Measurements from ENCODE around the gene BST1. TPM values are rescaled to one million over a fixed set of nuclear protein-coding genes. Genes with fewer than 3 reads are reported as not detected.
A peak's percentile ranks its signal among the peaks of the same experiment; 100 is the strongest.

BST1 gene
- total RNA-seq, 1 donor from 2014 or later = not detected

GRCh38 chr4:15655223-15656037 is 47.4 kb upstream of the BST1 start, which contains the start of gene FBXL5:
Gene FBXL5 (minus strand): TSS chr4:15655357. CDS start chr4:15655287, 70 bp downstream.
- H3K36me3 Mint-ChIP-seq (ENCODE audit: unreplicated experiment) = no peaks in the 10 kb centered on the region
- peaks cover 14% of the 10 kb centered on the region for H3K4me1 Mint-ChIP-seq (ENCODE audit: low read depth, unreplicated experiment)
- no peak for TF ChIP-seq CTCF (IDR thresholded peaks at IDR 0.05; ENCODE audit: partially characterized antibody, unreplicated experiment)
- peak within 1 kb of the TSS; percentile 94 for H3K4me3 Mint-ChIP-seq (ENCODE audit: unreplicated experiment)
- H3K9me3 Mint-ChIP-seq (ENCODE audit: unreplicated experiment) = peaks cover 6% of the 10 kb centered on the region
- H3K27me3 Mint-ChIP-seq (ENCODE audit: unreplicated experiment) = peaks cover 11% of the 10 kb centered on the region
- peak within 1 kb of the TSS; percentile 99 for H3K27ac Mint-ChIP-seq (ENCODE audit: unreplicated experiment)
- DNase-seq = peak; percentile 84

- TF ChIP-seq CTCF (IDR thresholded peaks at IDR 0.05; ENCODE audit: partially characterized antibody, unreplicated experiment) = no peak
- H3K9me3 Mint-ChIP-seq (ENCODE audit: unreplicated experiment) = peaks cover 6% of the 10 kb centered on the region
- no peak for DNase-seq
- H3K4me3 Mint-ChIP-seq (ENCODE audit: unreplicated experiment) = peak overlapping the region; percentile 93
- H3K36me3 Mint-ChIP-seq (ENCODE audit: unreplicated experiment) = no peaks in the 10 kb centered on the region
- H3K4me1 Mint-ChIP-seq (ENCODE audit: low read depth, unreplicated experiment) = peaks cover 14% of the 10 kb centered on the region
- H3K27ac Mint-ChIP-seq (ENCODE audit: unreplicated experiment) = peak overlapping the region; percentile 99
- H3K27me3 Mint-ChIP-seq (ENCODE audit: unreplicated experiment) = peaks cover 11% of the 10 kb centered on the region
Measured at GRCh38 chr4:15656038-15656470, 46.8 kb upstream of the BST1 start.

- no peak overlapping the region for H3K4me3 Mint-ChIP-seq (ENCODE audit: unreplicated experiment)
- peaks cover 10% of the 10 kb centered on the region for H3K4me1 Mint-ChIP-seq (ENCODE audit: low read depth, unreplicated experiment)
- DNase-seq = no peak
- peaks cover 6% of the 10 kb centered on the region for H3K9me3 Mint-ChIP-seq (ENCODE audit: unreplicated experiment)
- no peak overlapping the region for H3K27ac Mint-ChIP-seq (ENCODE audit: unreplicated experiment)
- H3K27me3 Mint-ChIP-seq (ENCODE audit: unreplicated experiment) = peaks cover 11% of the 10 kb centered on the region
- TF ChIP-seq CTCF (IDR thresholded peaks at IDR 0.05; ENCODE audit: partially characterized antibody, unreplicated experiment) = no peak
- H3K36me3 Mint-ChIP-seq (ENCODE audit: unreplicated experiment) = no peaks in the 10 kb centered on the region
Measured at GRCh38 chr4:15657366-15657765, 45.5 kb upstream of the BST1 start.

- H3K27ac Mint-ChIP-seq (ENCODE audit: unreplicated experiment) = no peak overlapping the region
- DNase-seq = no peak
- peaks cover 11% of the 10 kb centered on the region for H3K27me3 Mint-ChIP-seq (ENCODE audit: unreplicated experiment)
- H3K36me3 Mint-ChIP-seq (ENCODE audit: unreplicated experiment) = no peaks in the 10 kb centered on the region
- H3K4me3 Mint-ChIP-seq (ENCODE audit: unreplicated experiment) = no peak overlapping the region
- peaks cover 6% of the 10 kb centered on the region for H3K9me3 Mint-ChIP-seq (ENCODE audit: unreplicated experiment)
- peaks cover 8% of the 10 kb centered on the region for H3K4me1 Mint-ChIP-seq (ENCODE audit: low read depth, unreplicated experiment)
- no peak for TF ChIP-seq CTCF (IDR thresholded peaks at IDR 0.05; ENCODE audit: partially characterized antibody, unreplicated experiment)
Measured at GRCh38 chr4:15658136-15658770, 44.6 kb upstream of the BST1 start.

GRCh38 chr4:15658781-15659180 is 44.1 kb upstream of the BST1 start:
- peaks cover 11% of the 10 kb centered on the region for H3K27me3 Mint-ChIP-seq (ENCODE audit: unreplicated experiment)
- no peak for TF ChIP-seq CTCF (IDR thresholded peaks at IDR 0.05; ENCODE audit: partially characterized antibody, unreplicated experiment)
- H3K9me3 Mint-ChIP-seq (ENCODE audit: unreplicated experiment) = peaks cover 6% of the 10 kb centered on the region
- H3K4me1 Mint-ChIP-seq (ENCODE audit: low read depth, unreplicated experiment) = peaks cover 5% of the 10 kb centered on the region
- H3K27ac Mint-ChIP-seq (ENCODE audit: unreplicated experiment) = no peak overlapping the region
- no peaks in the 10 kb centered on the region for H3K36me3 Mint-ChIP-seq (ENCODE audit: unreplicated experiment)
- no peak overlapping the region for H3K4me3 Mint-ChIP-seq (ENCODE audit: unreplicated experiment)
- no peak for DNase-seq
